GM19455 (cell line): ENCODE measurements around the gene TACO1.

ENCODE experiments used
- ATAC-seq: cut with Tn5 transposase; IDR thresholded peaks from one replicate; pipeline ENCODE4 v1.9.1; 2021; ENCODE audit not compliant: unreplicated experiment

Gene TACO1

DNA sequence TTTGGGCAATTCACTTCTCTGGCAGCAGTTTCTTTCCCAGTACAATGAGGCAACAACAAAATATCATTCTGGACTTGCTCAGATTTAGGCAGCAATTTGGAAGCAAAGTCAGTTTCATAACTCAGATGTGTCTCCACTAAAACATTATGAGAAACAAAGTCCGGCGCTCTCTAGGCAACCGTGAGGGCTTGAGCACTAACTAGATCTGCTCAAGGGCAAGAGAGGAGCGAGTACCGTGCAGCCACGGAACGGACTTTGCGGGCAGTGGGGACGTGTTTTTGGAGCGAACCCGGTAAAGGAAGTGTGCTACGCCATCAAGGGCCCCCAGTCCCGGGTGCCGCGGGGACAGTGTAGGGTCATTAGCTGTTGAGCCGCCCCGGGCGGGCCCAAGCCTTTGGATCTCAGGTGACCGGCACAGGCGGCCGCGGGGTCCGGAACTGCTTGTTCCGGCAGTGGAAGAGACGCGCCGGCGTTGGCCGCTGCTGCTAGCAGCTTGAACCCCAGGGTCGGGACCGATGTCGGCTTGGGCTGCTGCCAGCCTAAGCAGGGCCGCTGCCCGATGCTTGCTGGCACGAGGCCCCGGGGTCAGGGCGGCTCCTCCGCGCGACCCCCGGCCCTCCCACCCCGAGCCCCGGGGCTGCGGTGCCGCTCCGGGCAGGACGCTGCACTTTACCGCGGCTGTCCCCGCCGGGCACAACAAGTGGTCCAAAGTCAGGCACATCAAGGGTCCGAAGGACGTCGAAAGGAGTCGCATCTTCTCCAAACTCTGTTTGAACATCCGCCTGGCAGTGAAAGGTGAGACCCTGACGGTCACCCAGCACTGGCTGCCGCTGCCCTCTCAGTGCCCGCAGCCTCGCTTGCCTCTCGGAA is at the start of gene TACO1:
TACO1 (plus strand) TSS at position 327 of the 870 bp plus-strand sequence; CDS start at position 516, 189 bp downstream.
- peak; percentile 95 for ATAC-seq

DNA sequence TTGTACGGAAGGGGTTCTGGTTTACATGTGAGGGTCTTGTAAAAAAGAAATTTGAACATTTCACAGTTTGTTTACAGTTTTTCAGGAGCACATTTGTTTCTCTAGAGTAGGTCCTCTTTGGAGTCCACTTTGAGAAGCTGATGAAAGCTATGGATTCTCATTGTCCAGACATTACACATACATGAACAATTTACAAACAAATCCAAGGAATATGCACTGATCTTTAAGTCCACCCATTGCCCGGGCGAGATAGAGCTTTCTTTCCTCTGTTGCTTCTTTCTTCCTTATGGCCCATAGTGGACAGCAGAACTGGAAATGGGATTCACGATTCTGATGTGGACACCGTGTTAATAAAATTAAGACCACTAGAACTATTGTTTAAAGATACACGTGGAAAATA is 48.5 kb upstream of the TACO1 start:
- ATAC-seq, result no peak

DNA sequence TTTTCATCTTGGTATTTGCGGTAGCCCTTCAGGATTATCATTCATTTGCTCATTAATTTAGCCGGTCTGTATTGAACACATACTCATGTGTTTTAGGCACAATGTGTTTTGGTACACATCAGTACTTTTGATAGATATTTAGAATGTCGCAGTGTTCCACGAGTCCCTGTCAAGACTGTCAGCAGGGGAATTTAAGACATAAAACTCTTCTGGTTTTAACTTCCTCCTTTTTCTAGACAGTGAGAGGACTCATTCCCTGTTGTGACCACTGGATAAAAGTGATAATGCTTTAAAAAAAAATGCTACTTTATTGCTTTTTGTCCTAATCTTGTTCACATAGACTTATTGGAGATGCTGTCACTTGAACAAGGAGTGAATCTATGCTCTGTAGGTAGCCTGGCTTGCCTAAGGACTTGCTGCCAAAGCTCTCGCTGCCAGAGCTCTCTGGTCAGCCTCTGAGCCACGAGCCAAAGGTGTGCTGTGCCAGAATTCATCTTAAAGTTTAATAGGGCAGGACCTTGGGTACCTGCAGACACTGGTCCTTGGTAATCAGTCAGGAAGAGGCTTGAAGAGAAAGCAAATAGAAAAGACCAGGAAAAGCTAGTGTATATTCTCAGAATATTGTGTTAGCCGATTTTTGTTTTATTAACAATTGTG is 45.1 kb upstream of the TACO1 start:
- no peak for ATAC-seq

DNA sequence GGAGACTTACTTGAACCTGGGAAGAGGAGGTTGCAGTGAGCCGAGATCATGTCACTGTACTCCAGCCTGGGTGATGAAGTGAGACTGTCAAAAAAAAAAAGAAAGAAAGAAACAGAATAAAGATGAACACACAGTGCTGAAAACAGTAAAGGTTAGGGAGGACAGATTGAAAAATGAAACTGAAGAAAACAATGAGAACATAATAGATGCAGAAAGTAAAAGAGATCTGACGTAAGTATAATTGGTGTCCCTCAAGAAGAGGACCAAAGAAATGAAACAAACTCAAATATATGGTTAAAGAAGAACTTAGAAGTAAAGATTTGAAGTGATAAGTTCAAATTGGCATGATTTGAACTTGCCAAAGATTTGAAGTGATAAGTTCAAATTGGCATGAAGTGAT is 43.3 kb upstream of the TACO1 start:
- ATAC-seq, result no peak

DNA sequence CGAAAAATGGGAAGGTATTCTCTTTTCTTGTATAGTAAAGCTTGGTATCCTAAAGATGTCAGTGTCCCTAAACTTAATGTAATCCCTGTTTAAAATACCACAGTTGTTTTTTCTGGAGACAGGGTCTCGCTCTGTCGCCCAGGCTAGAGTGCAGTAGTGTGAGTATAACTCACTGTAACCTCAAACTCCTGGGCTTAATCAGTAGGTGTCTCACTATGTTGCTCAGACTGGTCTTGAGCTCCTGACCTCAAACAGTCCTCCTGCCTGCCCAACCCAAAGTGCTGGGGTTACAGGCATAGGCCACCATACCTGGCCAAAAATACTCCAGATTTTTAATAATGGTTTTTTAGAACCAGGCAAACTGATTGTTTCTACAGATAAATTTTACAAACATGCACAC is 42.3 kb upstream of the TACO1 start:
- ATAC-seq, result no peak

DNA sequence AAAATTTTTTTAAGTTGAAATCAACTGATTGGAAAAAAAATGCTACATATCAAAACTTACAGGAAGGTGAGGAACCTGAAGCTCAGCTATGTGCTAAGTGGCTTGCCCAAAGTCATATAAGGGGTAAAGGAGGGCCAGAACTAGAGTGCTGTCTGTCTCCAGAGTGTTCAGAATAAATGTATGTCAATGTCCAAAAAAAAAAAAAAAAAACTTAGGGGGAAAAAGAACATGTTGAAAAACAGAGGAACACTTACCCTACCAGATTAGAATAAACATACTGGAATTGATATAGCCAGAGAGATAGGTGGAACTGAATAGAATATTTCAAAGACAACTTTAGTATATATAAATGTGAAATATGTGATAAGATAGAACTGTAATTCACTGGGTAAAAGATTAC is 38.9 kb upstream of the TACO1 start:
- ATAC-seq, result no peak

DNA sequence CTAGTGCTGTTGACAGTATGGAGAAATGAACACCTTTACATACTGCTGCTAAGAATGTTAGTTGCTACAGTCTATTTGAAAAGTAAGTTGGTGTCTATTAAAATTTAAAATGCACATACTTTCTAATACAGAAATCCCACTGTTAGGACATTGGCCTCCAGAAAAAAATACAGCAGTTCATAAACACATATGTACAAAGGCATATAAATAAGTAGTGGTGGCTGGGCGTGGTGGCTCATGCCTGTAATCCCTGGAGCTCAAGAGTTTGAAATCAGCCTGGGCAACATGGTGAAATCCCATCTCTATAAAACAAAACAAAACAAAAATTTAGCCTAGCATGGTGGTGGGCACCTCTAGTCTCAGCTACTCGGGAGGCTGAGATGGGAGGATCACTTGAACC is 37.4 kb upstream of the TACO1 start:
- no peak for ATAC-seq

DNA sequence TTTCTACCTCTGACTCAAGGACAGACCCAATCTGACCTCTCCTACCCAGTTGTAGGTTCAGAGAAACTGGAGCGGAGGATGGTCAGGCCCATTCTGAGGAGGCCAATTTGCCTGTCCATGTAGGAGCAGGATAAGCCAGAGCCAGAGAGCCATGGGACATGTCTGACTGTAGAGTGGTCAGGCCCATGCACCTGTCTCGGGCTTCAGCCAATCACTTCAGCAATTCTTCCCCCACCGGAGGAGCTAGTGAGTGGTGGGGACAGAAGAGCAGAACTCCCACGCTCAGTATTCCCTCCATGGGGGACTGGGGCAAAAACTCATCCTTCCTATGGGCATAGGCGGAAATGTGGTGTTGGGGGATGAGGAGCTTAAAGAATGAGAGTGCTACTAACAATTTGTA is 36.1 kb upstream of the TACO1 start:
- no peak for ATAC-seq

DNA sequence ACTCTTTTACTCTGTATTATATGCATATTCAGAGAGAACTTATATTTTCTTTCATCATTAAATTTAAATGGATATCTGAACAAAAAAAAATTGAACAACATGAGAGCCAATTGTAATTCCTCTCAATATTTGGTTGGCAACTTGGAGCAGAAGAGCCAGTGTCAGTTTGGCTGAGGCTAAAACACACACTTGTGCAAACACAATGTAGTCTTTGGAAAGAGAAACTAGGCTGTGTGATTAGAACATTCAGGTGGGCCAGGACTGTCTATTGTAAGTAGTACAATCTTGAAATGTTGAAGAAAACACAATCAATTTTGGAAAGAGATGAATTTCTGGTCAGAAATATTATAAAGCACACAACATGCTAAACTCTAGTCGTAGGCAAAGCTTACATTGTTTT is 33.5 kb upstream of the TACO1 start:
- no peak for ATAC-seq

DNA sequence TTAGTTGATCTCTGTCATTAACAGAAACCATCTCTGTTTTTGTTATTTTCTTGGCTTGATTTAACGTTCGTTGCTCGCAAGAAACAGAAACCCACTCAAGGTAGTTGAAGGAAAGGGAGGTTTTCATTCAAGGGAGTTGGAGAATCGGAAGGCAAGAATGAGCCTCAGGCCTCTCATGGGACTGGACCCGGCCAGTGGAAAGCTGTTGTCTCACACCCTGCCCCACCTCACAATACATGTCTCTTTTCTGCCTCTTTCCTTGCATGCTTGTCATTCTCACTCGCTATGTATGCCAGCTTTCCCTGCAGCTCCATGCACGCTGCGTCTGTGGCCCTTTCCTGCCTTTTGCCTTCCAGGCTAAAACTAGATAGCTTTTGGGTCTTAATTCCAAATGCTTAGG is 32.1 kb upstream of the TACO1 start:
- ATAC-seq, result no peak

DNA sequence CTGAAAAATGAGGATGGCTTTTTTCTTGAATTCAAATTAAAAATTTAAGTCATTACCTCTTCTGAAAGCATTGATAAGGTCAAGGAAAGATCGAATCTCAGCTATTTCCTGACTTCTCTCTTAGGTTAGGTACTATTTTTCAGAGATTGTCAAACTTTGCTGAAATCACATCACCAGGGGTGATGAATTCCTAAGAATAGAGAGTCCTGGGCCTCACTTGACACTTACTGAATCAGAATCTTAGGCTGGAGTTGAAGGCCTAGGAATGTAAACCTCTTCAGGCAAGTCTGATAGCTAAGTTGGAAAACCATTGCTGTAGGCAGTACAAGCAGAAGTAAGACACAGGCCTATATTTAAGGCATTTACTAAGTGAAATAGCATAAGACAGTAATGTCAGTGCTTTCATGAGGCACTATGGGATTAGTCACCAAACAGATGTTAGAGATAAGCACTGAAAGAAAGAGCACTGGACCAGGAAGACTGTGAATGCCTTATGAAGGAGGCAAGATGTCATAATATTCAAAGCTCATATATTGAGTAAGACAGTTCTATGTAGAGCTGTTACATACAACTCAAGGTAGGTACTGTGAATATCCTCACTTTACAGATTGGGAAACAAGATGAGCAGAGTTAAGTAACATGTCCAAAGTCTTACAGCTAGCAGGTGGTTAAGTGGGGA is 28.9 kb upstream of the TACO1 start:
- no peak for ATAC-seq

DNA sequence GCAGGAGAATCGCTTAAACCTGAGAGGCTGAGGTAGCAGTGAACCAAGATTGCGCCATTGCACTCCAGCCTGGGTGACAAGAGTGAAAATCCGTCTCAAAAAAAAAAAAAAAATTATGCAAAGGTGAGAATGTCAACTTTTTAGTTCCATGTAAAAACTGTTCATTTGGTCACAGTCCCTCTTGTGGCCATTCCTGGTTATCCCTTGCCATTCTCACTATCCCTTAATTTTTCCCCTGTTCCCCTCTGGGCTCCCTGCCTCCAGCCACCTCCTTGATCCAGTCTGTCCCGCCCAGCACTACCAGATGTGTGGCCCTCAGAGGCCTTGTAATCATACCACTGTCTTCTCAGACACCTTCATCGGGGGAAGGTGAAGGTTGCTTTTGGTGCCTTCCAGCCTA is 27.1 kb upstream of the TACO1 start:
- no peak for ATAC-seq

DNA sequence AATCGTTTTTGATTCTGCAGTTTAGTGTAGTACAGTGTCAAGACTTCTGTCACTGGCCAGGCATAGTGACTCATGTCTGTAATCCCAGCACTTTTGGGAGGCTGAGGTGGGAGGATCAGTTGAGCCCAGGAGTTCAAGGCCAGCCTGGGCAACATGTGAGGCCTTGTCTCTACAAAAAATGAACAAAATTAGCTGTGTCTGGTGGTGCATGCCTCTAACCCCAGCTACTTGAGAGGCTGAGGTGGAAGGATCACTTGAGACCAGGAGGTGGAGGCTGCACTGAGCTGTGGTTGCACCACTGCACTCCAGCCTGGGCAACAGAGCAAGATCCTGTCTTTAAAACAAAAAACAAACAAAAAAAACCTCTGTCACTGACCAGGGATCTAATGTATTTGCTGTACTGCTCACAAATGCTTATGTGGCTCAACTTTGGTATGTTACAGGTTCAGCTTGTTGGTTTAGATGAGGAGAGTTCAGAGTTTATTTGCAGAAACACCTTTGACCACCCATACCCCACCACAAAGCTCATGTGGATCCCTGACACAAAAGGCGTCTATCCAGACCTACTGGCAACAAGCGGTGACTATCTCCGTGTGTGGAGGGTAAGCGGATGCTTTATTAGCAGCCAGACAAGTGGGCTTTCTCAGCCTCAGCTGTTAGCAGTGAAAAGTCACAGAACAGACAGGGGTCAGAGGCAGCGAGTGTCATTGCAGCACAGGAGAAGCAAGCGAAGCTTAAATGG is 22.5 kb upstream of the TACO1 start:
- ATAC-seq, result no peak

DNA sequence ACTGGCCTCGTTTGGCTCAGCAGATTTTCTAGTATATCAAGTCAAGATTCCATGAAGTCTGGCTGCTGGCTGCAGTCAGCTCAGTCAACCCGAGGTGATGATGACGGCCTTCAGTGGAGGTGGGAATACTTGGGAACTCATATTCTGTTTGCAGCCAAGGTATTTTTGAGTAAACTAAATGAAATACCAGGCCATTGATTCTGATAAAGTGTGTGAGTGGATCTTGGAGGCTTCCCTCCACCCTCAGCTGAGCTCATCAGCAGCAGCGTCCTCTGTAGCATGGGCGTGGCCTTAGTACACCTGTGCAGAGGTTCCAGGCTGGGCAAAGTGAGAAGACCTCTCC is 22.0 kb upstream of the TACO1 start:
- no peak for ATAC-seq

DNA sequence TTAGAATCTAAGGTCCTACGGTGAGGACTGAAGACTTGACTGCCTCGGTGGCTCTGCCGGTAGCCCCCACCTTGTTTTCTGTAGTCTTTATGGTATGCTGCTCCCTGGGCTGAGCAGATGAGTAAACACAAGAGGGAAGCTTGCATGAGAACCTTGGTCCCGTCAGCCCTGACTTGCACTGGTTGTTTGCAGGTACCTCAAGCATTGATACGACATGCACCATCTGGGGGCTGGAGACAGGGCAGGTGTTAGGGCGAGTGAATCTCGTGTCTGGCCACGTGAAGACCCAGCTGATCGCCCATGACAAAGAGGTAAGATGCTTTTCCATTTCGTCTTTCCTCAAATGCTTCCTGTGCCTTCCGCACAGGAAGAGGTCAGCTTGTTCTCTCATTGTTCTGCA is 21.1 kb upstream of the TACO1 start:
- ATAC-seq, result no peak

DNA sequence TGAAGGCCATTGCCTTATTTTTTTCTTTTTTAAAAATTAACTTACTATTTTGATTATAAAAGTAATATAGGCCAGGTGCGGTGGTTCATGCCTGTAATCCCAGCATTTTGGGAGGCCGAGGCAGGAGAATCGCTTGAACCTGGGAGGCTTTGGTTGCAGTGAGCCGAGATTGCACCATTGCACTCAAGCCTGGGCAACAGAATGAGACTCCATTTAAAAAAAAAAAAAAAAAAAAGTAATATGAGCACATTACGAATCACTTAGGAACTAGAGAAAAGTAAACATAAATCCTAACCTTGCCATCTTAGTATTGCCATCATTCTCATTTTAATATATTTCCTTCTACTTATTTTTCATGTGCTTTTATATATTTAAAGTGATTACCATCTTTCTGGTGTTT is 12.9 kb upstream of the TACO1 start:
- no peak for ATAC-seq

DNA sequence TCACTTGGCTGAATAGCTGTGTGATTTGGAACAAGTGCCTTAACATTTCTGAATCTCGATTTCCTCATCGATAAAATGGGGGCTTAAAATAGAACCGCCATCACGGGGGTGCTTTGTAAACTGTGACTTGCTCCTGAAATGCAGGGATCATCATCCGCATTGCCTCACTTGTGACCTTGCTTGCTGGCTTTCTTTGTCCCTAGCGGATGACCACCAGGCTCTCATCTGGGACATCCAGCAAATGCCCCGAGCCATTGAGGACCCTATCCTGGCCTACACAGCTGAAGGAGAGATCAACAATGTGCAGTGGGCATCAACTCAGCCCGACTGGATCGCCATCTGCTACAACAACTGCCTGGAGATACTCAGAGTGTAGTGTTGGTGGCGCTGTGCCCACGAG is 11.9 kb upstream of the TACO1 start:
- no peak for ATAC-seq

DNA sequence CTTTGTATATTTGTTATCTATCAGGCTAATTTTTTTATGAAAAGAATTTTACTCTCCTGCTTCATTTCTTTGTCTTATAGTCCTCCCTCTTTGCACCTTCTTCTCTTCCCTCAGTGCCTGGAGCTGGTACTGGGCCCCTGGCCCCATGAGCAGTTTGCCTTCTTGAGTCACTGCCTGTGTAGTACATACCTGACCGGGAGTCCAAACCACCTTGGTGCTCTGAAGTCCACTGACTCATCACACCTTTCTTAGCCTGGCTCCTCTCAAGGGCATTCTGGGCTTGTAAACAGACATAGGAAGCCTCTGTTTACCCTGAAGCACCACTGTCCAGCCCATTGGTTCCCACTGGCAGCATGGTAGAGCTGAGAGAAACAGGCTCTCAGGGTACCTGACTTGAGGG is 11.0 kb upstream of the TACO1 start:
- ATAC-seq, result no peak

DNA sequence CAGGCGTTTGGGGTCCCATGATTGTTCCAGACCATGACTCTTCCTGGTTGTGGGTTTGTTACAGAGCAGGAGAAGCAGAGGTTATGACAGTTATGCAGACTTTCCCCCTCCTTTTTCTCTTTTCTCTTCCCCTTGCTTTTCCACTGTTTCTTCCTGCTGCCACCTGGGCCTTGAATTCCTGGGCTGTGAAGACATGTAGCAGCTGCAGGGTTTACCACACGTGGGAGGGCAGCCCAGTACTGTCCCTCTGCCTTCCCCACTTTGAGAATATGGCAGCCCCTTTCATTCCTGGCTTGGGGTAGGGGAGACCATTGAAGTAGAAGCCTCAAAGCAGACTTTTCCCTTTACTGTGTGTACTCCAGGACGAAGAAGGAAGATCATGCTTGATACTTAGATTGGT is 7.9 kb upstream of the TACO1 start:
- no peak for ATAC-seq

DNA sequence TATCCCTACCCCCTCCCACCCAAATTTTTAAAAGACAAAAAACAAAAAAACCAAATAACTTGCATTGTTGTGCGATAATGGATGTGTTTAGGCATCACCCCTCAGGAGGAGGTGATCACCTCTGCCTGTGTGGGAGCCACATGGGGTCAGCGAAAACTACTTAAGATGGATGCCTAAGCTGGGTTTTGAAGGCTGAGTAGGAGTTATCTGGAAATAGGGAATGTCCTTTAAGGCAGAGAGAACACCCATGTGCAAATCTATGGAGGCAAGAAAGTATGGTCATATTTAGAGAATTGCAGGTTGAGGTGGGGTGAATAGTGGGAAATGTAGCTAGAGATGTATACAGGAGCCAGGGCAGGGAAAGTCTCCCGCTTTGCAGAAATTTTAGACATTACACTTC is 5.6 kb upstream of the TACO1 start:
- ATAC-seq, result no peak

DNA sequence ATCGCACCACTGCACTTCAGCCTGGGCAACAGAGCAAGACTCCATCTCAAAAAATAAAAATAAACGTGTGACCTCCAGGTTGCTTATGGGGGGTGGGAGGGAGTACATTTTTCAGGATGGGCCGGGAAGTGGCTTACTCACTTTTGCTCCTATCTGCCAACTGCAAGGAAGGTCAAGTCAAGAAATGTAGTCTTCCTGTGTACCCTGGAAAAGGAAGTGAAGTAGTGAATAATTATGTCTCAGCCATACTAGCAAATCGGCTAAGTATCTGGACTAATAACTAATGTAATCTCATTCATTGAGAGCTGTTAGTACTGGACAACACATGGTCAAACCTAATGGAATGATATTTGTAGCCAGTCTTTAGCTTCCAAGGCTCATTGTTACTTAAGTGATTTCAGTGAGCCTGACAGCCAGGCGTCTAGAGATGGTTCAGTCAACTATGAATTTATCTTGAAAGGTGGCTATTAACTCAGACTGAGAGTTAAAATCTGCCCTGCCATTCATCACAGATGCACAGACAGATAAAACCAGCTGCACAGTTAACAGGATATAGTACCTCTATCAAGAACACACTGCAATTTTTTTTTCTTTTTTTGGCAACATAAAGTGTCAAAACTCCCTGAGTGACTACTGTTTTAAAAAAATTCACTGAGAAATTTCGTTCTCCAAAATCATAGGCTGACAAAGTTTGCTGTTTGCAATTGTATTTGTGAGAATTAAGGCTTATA is 3.7 kb upstream of the TACO1 start:
- ATAC-seq, result no peak
